GM19035 (cell line): ENCODE data around the gene UNG.
"Not testable (repeated sequence)": the region's sequence is repeated elsewhere in the genome, so short reads cannot be mapped to it uniquely, and the experiment has no call there.

Source experiments
- ATAC-seq: cut with Tn5 transposase; IDR thresholded peaks from one replicate; pipeline ENCODE4 v1.9.1; 2021; ENCODE audit not compliant: unreplicated experiment

UNG gene

DNA sequence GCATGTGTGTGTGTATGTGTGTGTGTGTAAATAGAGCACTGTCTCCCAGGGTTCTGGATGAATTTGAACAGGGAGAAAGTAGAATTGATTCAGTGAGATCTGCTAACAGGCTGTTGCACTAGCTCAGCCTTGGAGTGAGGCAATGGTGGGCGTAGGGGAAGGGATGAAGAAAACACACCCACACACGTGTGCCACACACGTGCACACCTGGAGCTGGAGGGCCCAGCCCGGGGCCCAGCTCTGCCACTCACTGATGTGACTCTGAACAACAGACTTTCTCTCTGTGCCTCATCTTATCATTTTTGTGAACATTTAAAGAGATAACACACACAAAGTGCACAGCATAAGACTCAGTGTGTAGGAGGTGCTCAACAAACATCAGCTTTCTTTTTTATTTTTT is 23.2 kb downstream of the UNG start:
- ATAC-seq = no peak

- ATAC-seq = no peak
These were observed 24.0 kb downstream of the UNG start for GRCh38 chr12:109121346-109121880.

GRCh38 chr12:109124878-109125648 is 27.7 kb downstream of the UNG start:
- ATAC-seq = no peak

GRCh38 chr12:109125791-109126190 is 28.4 kb downstream of the UNG start:
- no peak for ATAC-seq

DNA sequence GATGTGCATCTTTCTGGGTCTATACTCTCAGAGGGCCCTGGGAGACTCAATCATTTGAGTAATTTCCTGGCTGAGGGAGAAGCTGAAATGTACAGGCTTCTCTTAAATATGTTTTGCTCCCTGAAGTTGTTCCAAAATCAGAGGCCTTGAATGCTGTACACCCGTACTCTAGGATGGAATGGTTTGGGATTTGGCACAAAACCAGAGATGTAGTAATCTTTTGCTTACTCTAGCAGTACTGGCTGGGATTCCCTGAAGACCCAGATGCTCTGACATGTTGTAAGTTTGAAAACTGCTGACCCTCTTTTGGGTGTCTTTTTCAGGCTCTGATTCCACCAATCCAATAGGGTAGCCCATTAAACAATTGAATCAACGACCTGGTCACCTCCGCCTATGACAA is 29.4 kb downstream of the UNG start:
- ATAC-seq = no peak

DNA sequence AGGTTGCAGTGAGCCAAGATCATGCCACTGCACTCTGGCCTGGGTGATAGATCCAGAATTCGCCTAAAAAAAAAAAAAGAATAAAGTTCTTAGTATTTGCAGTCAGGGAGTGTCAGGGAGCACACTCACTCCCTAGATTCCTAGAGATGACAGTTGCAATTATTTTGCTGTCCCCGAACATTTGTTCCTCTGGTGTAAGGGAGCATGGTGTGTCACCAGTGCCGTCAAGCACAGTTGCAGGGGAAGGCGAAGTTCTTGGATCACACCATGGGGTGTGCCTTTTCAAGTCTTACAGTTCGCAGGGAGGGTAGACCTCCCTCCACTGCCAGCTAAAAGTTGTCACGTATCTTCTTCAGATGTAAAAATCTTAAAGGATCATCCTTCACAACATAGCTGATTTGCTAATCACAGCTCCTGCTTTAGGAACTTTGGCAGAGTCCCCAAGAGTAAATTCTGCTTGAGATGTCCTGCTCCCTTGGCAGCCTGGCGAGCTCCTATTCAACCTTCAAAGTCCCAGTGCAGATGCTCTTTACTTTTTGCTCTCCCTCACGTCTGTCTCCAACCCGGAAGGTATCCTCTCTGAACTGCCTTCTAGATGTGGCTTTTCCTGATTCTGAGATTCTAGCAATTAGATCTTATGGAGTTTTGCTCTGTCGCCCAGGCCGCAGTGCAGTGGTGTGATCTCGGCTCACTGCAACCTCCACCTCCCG is 30.3 kb downstream of the UNG start:
- no peak for ATAC-seq

- no peak for ATAC-seq
These were observed 33.1 kb downstream of the UNG start for GRCh38 chr12:109130297-109131153.

GRCh38 chr12:109131154-109132050 is 34.0 kb downstream of the UNG start:
- no peak for ATAC-seq

- no peak for ATAC-seq
These were observed 37.0 kb downstream of the UNG start for GRCh38 chr12:109134186-109134917.

DNA sequence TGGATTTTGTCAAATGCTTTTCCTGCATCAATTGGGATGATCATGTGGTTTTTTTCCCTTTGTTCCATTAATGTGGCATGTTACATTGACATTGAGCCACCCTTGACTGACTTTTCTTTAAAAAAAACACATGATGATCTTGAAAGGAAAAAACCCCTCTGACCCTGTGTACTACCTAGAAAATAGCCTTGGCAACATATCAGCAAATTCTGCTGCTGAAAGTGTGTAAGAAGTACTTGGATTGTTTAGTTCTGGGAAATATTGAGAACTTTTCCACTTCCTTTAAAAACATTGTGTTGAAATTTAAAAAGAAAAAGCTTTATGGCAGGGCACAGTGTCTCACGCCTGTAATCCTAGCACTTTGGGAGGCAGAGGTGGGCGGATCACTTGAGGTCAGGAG is 39.7 kb downstream of the UNG start:
- no peak for ATAC-seq

DNA sequence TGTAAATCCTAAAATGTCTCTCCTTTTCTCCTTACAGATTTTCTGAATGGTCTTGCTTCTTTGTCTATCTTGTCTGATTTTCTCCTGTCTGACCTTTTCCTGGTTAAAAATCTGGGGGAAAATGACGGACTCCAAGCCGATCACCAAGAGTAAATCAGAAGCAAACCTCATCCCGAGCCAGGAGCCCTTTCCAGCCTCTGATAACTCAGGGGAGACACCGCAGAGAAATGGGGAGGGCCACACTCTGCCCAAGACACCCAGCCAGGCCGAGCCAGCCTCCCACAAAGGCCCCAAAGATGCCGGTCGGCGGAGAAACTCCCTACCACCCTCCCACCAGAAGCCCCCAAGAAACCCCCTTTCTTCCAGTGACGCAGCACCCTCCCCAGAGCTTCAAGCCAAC is 42.0 kb downstream of the UNG start:
- ATAC-seq = no peak

DNA sequence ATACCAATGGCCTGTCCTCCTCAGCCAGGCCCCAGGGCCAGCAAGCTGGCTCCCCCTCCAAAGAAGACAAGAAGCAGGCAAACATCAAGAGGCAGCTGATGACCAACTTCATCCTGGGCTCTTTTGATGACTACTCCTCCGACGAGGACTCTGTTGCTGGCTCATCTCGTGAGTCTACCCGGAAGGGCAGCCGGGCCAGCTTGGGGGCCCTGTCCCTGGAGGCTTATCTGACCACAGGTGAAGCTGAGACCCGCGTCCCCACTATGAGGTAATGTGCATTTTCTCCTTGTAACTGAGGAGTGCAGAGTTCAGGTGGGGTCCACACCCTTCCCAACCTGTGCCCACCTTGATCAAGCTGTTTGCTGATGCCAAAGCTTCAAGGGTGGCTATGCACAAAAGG is 42.4 kb downstream of the UNG start:
- no peak for ATAC-seq

DNA sequence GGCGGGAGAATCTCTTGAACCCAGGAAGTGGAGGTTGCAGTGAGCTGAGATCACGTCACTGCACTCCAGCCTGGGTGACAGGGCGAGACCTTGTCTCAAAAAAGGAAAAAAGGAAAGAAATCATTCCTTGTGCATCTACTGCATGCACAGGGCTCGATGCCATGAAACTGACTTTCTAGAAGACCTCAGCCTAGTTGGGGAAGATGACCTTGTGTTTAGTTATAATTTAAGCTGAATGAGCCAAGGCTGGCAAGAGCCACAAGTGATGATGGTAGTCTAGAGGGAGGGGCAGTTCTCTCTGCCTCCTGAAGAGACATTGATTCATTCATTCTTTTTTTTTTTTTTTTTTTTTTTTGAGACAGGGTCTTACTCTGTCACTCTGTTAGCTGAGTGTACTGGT is 43.2 kb downstream of the UNG start:
- ATAC-seq = no peak

GRCh38 chr12:109144224-109144623 is 46.8 kb downstream of the UNG start:
- ATAC-seq = no peak

DNA sequence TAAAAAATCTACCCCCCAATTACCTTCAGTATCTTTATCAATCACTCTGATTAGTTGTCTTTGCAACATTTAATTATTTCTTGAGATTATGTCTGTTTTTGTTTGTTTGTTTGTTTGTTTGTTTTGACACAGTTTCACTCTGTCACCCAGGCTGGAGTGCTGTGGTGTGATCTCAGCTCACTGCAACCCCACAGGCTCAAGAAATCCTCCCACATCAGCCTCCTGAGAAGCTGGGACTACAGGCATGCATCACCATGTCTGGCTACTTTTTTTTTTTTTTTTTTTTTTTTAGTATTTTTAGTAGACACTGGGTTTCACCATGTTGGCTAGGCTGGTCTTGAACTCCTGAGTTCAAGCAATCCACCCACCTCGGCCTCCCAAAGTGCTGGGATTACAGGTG is 49.7 kb downstream of the UNG start:
- not testable (repeated sequence) for ATAC-seq

GRCh38 chr12:109147954-109148353 is 50.6 kb downstream of the UNG start:
- ATAC-seq = no peak

- no peak for ATAC-seq
These were observed 52.8 kb downstream of the UNG start for GRCh38 chr12:109150124-109150640.

GRCh38 chr12:109151457-109151856 is 54.1 kb downstream of the UNG start:
- ATAC-seq = no peak

GRCh38 chr12:109153821-109154441 is 56.5 kb downstream of the UNG start:
- no peak for ATAC-seq
